ENCODE results near the gene SMG6. TPM values are rescaled to one million over a fixed set of nuclear protein-coding genes. Genes with fewer than 3 reads are reported as not detected.
A peak's percentile ranks its signal among the peaks of the same experiment; 100 is the strongest.

SMG6 gene
- total RNA-seq, 1 experiment from 2014 or later = 25.6 TPM

DNA sequence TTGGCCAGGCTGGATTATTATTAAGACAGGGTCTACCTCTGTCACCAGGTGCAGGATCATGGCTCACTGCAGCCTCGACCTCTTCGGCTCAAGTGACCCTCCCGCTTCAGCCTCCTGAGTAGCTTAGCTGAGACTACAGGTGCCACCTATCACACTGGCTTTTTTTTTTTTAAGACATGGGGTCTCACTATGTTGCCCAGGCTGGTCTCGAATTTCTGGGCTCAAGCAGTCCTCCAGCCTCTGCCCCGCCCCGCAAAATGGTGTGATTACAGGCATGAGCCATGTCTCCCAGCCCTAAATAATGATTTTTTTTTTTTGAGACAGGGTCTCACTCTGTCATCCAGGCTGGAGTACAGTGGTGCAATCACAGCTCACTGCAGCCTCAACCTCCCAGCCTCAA, 256.0 kb downstream of the SMG6 start:
- ChIA-PET CTCF (interaction anchor here (1.1 to 1.7 kb wide), 2 partner anchors 11 to 139 kb away, joined by 3 to 6 read pairs; no protein-coding TSS in a partner anchor), POLR2A (no interaction called here)
- TF ChIP-seq ZNF121 (CRISPR knock-in tag; IDR thresholded peaks at IDR 0.05) (peak; percentile 39; the same call in 1 of the 2 replicates), HMGA2 (CRISPR knock-in tag; IDR thresholded peaks at IDR 0.05) (no peak), GABPB1 (CRISPR knock-in tag; IDR thresholded peaks at IDR 0.05) (no peak), GTF2I (CRISPR knock-in tag; conservative IDR thresholded peaks at IDR 0.05) (no peak)
- ATAC-seq (no peak), DNase-seq (ENCODE audit: low spot score) (no peak)
- Mint-ChIP-seq H3K36me3 (peaks cover 10% of the 10 kb centered on the region), H3K9me3 (no peaks in the 10 kb centered on the region), H3K4me1 (peaks cover 4% of the 10 kb centered on the region), H3K27me3 (ENCODE audit: low read depth) (peaks cover 53% of the 10 kb centered on the region), H3K27ac (no peak overlapping the region), H3K4me3 (no peak overlapping the region)

DNA sequence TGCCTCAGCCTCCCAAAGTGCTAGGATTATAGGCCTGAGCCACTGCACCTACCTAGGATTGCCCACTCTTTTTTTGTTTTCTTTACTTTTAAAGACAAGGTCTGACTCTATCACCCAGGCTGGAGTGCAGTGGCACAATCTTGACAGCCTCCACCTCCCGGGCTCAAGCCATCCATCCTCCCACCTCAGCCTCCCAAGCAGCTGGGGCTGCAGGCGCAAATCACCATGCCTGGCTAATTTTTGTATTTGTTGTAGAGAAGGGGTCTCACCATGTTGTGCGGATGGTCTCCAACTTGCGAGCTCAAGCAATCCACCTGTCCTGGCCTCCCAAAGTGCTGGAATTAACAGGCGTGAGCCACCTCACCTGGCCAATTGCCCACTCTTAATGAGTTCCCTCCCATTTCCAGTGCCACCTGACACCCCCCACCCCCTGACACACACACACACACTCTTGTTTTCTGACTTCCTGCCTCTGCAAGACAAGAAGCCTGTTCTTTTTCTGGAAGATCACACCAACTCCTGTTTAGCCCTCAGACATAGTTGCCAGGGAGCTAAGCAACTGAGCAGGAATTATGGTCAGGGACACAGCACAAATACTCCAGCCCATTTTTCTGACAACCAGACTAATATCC, 259.2 kb downstream of the SMG6 start:
- TF ChIP-seq, protein P1, sequence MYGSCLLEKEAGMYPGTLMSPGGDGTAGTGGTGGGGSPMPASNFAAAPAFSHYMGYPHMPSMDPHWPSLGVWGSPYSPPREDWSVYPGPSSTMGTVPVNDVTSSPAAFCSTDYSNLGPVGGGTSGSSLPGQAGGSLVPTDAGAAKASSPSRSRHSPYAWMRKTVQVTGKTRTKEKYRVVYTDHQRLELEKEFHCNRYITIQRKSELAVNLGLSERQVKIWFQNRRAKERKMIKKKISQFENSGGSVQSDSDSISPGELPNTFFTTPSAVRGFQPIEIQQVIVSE (CRISPR knock-in tag; IDR thresholded peaks at IDR 0.05; ENCODE audit: borderline replicate concordance) = no peak
- peaks cover 10% of the 10 kb centered on the region for H3K36me3 Mint-ChIP-seq
- ChIA-PET CTCF (interaction anchor here (0.7 to 1.7 kb wide), 2 partner anchors 44 to 135 kb away, joined by 6 to 7 read pairs; no protein-coding TSS in a partner anchor), POLR2A (no interaction called here)
- no peaks in the 10 kb centered on the region for H3K9me3 Mint-ChIP-seq
- peaks cover 4% of the 10 kb centered on the region for H3K4me1 Mint-ChIP-seq
- ATAC-seq = no peak
- H3K27ac Mint-ChIP-seq = no peak overlapping the region
- no peak for DNase-seq (ENCODE audit: low spot score)
- peaks cover 36% of the 10 kb centered on the region for H3K27me3 Mint-ChIP-seq (ENCODE audit: low read depth)
- no peak overlapping the region for H3K4me3 Mint-ChIP-seq

DNA sequence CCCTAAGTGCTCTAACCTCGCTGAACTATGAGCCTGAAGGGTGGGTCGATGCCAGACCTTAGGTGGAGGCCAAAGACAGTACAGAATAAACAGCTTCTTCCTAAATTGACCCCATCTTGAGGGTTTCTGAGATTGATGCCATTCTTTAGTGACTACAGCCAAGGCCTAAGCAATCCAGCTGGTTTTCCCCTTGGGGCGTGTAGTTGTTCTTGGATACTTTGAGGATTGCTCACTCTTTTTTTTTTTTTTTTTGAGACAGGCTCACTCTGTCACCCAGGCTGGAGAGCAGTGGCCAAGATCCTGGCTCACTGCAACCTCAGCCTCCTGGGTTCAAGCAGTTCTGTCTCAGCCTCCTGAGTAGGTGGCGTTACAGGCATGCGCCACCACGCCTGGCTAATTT, 259.8 kb downstream of the SMG6 start:
- ChIA-PET POLR2A (interaction anchor here (0.6 to 0.7 kb wide), 2 partner anchors 25 to 47 kb away, joined by 4 to 6 read pairs; no protein-coding TSS in a partner anchor), CTCF (interaction anchor here (1.7 kb wide), 1 partner anchor 135 kb away, joined by 6 read pairs; no protein-coding TSS in a partner anchor)
- Mint-ChIP-seq H3K4me1 (peaks cover 4% of the 10 kb centered on the region), H3K27ac (no peak overlapping the region), H3K36me3 (peaks cover 10% of the 10 kb centered on the region), H3K9me3 (no peaks in the 10 kb centered on the region), H3K27me3 (ENCODE audit: low read depth) (peaks cover 30% of the 10 kb centered on the region), H3K4me3 (0 out of 2 replicates have a peak overlapping the region, but pooled peaks have one; percentile 37)
- no peak for ATAC-seq
- TF ChIP-seq, protein P2, sequence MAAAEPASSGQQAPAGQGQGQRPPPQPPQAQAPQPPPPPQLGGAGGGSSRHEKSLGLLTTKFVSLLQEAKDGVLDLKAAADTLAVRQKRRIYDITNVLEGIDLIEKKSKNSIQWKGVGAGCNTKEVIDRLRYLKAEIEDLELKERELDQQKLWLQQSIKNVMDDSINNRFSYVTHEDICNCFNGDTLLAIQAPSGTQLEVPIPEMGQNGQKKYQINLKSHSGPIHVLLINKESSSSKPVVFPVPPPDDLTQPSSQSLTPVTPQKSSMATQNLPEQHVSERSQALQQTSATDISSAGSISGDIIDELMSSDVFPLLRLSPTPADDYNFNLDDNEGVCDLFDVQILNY (CRISPR knock-in tag; IDR thresholded peaks at IDR 0.05) = no peak
- TF ChIP-seq MXD4 (CRISPR knock-in tag; IDR thresholded peaks at IDR 0.05; ENCODE audit: borderline replicate concordance) (no peak), NFYB (CRISPR knock-in tag; conservative IDR thresholded peaks at IDR 0.05; ENCODE audit: low read depth) (no peak)
- DNase-seq (ENCODE audit: low spot score) = no peak

DNA sequence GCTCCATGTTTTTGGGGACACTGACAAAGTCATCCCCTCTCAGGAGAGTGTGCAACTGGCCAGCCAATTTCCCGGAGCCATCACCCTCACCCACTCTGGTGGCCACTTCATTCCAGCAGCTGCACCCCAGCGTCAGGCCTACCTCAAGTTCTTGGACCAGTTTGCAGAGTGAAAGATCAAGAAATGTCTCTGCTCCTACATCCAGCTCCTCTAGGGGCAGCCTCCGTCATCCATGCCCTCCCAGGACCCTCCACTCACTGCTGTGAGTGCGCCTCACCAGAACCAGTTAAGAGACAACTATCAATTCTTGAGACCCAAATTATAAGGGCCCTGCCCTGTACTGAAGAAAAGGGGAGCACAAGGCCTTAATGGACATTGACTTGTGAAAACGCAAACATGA, 260.7 kb downstream of the SMG6 start:
- ATAC-seq = no peak
- TF ChIP-seq, protein P3, sequence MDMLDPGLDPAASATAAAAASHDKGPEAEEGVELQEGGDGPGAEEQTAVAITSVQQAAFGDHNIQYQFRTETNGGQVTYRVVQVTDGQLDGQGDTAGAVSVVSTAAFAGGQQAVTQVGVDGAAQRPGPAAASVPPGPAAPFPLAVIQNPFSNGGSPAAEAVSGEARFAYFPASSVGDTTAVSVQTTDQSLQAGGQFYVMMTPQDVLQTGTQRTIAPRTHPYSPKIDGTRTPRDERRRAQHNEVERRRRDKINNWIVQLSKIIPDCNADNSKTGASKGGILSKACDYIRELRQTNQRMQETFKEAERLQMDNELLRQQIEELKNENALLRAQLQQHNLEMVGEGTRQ (CRISPR knock-in tag; IDR thresholded peaks at IDR 0.05) = no peak
- 0 out of 2 replicates have a peak, but pooled peaks have one; percentile 31 for TF ChIP-seq JUN (CRISPR knock-in tag; IDR thresholded peaks at IDR 0.05)
- Mint-ChIP-seq H3K27ac (peak overlapping the region; percentile 65; the same call in 1 of the 2 replicates), H3K4me1 (peaks cover 4% of the 10 kb centered on the region), H3K27me3 (ENCODE audit: low read depth) (peaks cover 22% of the 10 kb centered on the region), H3K4me3 (peak overlapping the region; percentile 90), H3K36me3 (peaks cover 10% of the 10 kb centered on the region), H3K9me3 (no peaks in the 10 kb centered on the region)
- ChIA-PET POLR2A (no interaction called here), CTCF (interaction anchor here (2.1 to 2.3 kb wide), 3 partner anchors 10 to 202 kb away, joined by 5 to 8 read pairs (median 8); no protein-coding TSS in a partner anchor)
- no peak for DNase-seq (ENCODE audit: low spot score)

DNA sequence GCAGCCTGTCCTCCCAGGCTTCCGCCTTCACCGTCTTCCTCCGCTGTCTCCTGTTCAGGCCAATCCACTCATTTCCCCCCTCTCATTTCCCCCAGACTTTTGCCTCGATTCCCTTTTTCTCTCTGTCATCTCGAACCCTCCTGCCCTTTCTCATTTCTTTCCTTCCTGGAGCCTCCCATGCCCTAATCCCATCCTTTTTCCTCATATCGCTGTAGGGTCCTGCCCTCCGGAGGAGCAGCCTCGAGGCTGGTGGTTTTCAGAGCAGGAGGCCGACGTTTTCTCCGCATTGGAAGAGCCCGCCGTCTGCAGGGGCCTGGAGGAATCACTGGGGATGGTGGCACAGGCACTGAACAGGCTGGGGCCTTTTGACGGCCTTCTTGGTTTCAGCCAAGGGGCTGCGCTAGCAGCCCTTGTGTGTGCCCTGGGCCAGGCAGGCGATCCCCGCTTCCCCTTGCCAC, 261.2 kb downstream of the SMG6 start:
- Mint-ChIP-seq H3K27ac (peak overlapping the region; percentile 65), H3K9me3 (no peaks in the 10 kb centered on the region), H3K36me3 (peaks cover 10% of the 10 kb centered on the region), H3K27me3 (ENCODE audit: low read depth) (peaks cover 16% of the 10 kb centered on the region), H3K4me3 (peak overlapping the region; percentile 90), H3K4me1 (peaks cover 4% of the 10 kb centered on the region)
- ChIA-PET POLR2A (interaction anchor here (1.0 kb wide), 1 partner anchor 133 kb away, joined by 3 read pairs; no protein-coding TSS in a partner anchor), CTCF (interaction anchor here (0.7 to 2.3 kb wide), 6 partner anchors 11 to 202 kb away, joined by 3 to 8 read pairs (median 4); partner anchors contain the start of gene RTN4RL1)
- no peak for TF ChIP-seq ZNF121 (CRISPR knock-in tag; IDR thresholded peaks at IDR 0.05)
- ATAC-seq (peak; percentile 12), DNase-seq (ENCODE audit: low spot score) (no peak)

Measured in WTC11 (cell line).